GM10847 (cell line): Measurements from ENCODE around the gene MAML3.

Experiments used
- POLR2A ChIP-seq: IDR thresholded peaks from 2 replicates; pipeline ENCODE4 v1.6.1; 2011; ENCODE audit not compliant: insufficient read length; ENCODE audit errors: extremely low read depth

Gene MAML3

GRCh38 chr4:140098455-140099160, 55.4 kb downstream of the MAML3 start:
- TF ChIP-seq POLR2A: no peak

GRCh38 chr4:140097572-140097971, 56.4 kb downstream of the MAML3 start:
- TF ChIP-seq POLR2A: no peak

GRCh38 chr4:140096921-140097320, 57.1 kb downstream of the MAML3 start:
- no peak for TF ChIP-seq POLR2A

- no peak for TF ChIP-seq POLR2A
These were observed 57.5 kb downstream of the MAML3 start for GRCh38 chr4:140096483-140096861.

GRCh38 chr4:140095694-140096482, 58.1 kb downstream of the MAML3 start:
- TF ChIP-seq POLR2A: no peak

GRCh38 chr4:140094438-140095420, 59.3 kb downstream of the MAML3 start:
- TF ChIP-seq POLR2A: no peak

GRCh38 chr4:140092094-140092851, 61.7 kb downstream of the MAML3 start:
- TF ChIP-seq POLR2A: no peak

- TF ChIP-seq POLR2A: no peak
These were observed 62.7 kb downstream of the MAML3 start for GRCh38 chr4:140091305-140091704.

GRCh38 chr4:140090215-140090731, 63.7 kb downstream of the MAML3 start:
- TF ChIP-seq POLR2A: no peak

GRCh38 chr4:140089216-140089615, 64.8 kb downstream of the MAML3 start:
- no peak for TF ChIP-seq POLR2A

GRCh38 chr4:140088323-140088967, 65.5 kb downstream of the MAML3 start:
- no peak for TF ChIP-seq POLR2A

GRCh38 chr4:140085881-140086280, 68.1 kb downstream of the MAML3 start:
- no peak for TF ChIP-seq POLR2A

GRCh38 chr4:140085062-140085622, 68.8 kb downstream of the MAML3 start:
- no peak for TF ChIP-seq POLR2A

GRCh38 chr4:140084385-140084784, 69.6 kb downstream of the MAML3 start:
- no peak for TF ChIP-seq POLR2A
